Prostate gland (tissue), 2 donors: ENCODE data around the gene POLR3K.

Experiments used
- POLR2A ChIP-seq: fragments of 450-650 bp; IDR thresholded peaks from one replicate; pipeline ENCODE4 v1.6.1; 2016; ENCODE audit warnings: antibody characterized with exemption, mild to moderate bottlenecking
- POLR2AphosphoS5 ChIP-seq: sonication (generic); formaldehyde crosslinking; IDR thresholded peaks from one replicate; pipeline ENCODE4 v1.6.1; 2017; ENCODE audit warnings: antibody characterized with exemption
- TF ChIP-seq, protein P1 (sequence below), 4 experiments: fragments of 200-600 bp in 2 of 4; fragments of 450-650 bp in 2 of 4; sonication (generic) in 2 of 4; IDR thresholded peaks; 1 replicate in 3 of 4; 2 replicates in 1 of 4; pipeline ENCODE4 v1.5.1; 2016 to 2019; ENCODE audit warnings: antibody characterized with exemption in 4 of 4, mild to moderate bottlenecking in 2 of 4, moderate library complexity in 2 of 4

DNA sequence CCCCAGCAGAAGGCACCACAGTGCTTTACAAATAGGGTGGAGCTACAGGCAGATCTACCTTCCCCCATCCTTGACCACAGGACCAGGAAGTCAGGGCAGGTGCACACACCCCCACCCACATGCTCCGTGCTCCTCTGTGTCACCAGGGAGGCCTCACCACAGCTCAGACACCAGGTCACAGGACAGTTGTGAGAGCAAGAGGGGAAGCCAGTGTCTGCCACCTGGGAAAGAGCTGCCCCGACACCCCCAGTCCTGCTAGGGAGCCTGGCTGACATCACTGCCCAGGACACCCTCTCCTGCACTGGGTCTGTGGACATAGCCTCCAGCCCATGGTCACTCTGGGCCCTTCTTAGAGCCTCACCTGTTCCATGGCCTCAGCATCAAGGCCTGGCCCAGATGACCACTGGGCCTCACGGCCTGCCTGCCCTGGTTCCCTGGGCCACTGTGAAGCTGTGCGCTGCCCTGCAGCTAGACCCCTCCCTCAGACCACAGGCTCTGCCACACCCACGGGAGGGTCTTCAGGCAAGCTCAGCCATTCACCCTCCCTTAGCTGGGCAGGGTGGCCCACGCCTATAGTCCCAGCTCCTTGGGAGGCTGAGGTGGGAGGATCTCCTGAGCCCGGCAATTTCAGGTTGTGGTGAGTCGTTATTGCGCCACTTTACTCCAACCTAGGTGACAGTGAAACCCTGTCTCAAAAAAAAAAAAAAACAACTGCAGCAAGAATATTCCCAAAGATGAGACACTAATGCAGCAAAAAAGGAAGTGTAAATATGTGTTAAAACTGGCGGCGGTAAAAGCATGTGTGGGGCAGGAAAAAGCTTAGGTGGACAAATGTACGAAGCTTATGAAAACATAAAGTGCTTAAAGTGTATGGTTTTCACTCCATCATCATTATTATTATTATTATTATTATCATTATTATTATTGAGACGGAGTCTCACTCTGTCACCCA, 14.2 kb downstream of the POLR3K start:
- TF ChIP-seq, protein P1, sequence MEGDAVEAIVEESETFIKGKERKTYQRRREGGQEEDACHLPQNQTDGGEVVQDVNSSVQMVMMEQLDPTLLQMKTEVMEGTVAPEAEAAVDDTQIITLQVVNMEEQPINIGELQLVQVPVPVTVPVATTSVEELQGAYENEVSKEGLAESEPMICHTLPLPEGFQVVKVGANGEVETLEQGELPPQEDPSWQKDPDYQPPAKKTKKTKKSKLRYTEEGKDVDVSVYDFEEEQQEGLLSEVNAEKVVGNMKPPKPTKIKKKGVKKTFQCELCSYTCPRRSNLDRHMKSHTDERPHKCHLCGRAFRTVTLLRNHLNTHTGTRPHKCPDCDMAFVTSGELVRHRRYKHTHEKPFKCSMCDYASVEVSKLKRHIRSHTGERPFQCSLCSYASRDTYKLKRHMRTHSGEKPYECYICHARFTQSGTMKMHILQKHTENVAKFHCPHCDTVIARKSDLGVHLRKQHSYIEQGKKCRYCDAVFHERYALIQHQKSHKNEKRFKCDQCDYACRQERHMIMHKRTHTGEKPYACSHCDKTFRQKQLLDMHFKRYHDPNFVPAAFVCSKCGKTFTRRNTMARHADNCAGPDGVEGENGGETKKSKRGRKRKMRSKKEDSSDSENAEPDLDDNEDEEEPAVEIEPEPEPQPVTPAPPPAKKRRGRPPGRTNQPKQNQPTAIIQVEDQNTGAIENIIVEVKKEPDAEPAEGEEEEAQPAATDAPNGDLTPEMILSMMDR (IDR thresholded peaks at IDR 0.05) = no peak
- TF ChIP-seq POLR2A = no peak
- no peak for TF ChIP-seq POLR2AphosphoS5
